ENCODE data around the gene TSSK6. TPM values are rescaled to one million over a fixed set of nuclear protein-coding genes. Genes with fewer than 3 reads are reported as not detected.

TSSK6 gene
- total RNA-seq, 1 experiment from 2014 or later: 3.1 TPM

GRCh38 chr19:19530889-19531288 is 15.5 kb upstream of the TSSK6 start:
- H3K4me1 Mint-ChIP-seq (ENCODE audit: low read depth, unreplicated experiment): peaks cover 10% of the 10 kb centered on the region
- H3K36me3 Mint-ChIP-seq (ENCODE audit: insufficient read depth, unreplicated experiment): peaks cover 21% of the 10 kb centered on the region
- no TSS peak for BruUV-seq (replicated peaks)
- intact Hi-C loops (cut with micrococcal nuclease; ENCODE audit: unreplicated experiment): loop anchor here (10.0 kb wide), 1 partner anchor 424 kb away; no protein-coding TSS in a partner anchor
- H3K27me3 Mint-ChIP-seq (ENCODE audit: unreplicated experiment): no peaks in the 10 kb centered on the region
- no peak overlapping the region for H3K4me3 Mint-ChIP-seq (ENCODE audit: low read depth, unreplicated experiment)
- CTCF ChIA-PET: interaction anchor here (0.6 kb wide), 1 partner anchor 1459 kb away, joined by 8 read pairs; no protein-coding TSS in a partner anchor
- no peak for TF ChIP-seq CTCF (IDR thresholded peaks at IDR 0.05; ENCODE audit: unreplicated experiment)
- peak overlapping the region; percentile 63 for H3K27ac Mint-ChIP-seq (ENCODE audit: unreplicated experiment)
- peaks cover 5% of the 10 kb centered on the region for H3K9me3 Mint-ChIP-seq (ENCODE audit: low read depth, unreplicated experiment)
- DNase-seq: no peak

GRCh38 chr19:19530423-19530804 is 15.1 kb upstream of the TSSK6 start:
- Mint-ChIP-seq H3K27me3 (ENCODE audit: unreplicated experiment) (no peaks in the 10 kb centered on the region), H3K27ac (ENCODE audit: unreplicated experiment) (peak overlapping the region; percentile 63), H3K36me3 (ENCODE audit: insufficient read depth, unreplicated experiment) (peaks cover 20% of the 10 kb centered on the region), H3K4me1 (ENCODE audit: low read depth, unreplicated experiment) (peaks cover 10% of the 10 kb centered on the region), H3K9me3 (ENCODE audit: low read depth, unreplicated experiment) (peaks cover 5% of the 10 kb centered on the region), H3K4me3 (ENCODE audit: low read depth, unreplicated experiment) (no peak overlapping the region)
- CTCF ChIA-PET: no interaction called here
- no peak for TF ChIP-seq CTCF (IDR thresholded peaks at IDR 0.05; ENCODE audit: unreplicated experiment)
- intact Hi-C loops (cut with micrococcal nuclease; ENCODE audit: unreplicated experiment): loop anchor here (10.0 kb wide), 1 partner anchor 424 kb away; no protein-coding TSS in a partner anchor
- no TSS peak for BruUV-seq (replicated peaks)
- no peak for DNase-seq

- intact Hi-C loops (cut with micrococcal nuclease; ENCODE audit: unreplicated experiment): loop anchor here (10.0 kb wide), 1 partner anchor 425 kb away; no protein-coding TSS in a partner anchor
- DNase-seq: no peak
- H3K4me1 Mint-ChIP-seq (ENCODE audit: low read depth, unreplicated experiment): peaks cover 10% of the 10 kb centered on the region
- no TSS peak for BruUV-seq (replicated peaks)
- no peaks in the 10 kb centered on the region for H3K27me3 Mint-ChIP-seq (ENCODE audit: unreplicated experiment)
- no peak for TF ChIP-seq CTCF (IDR thresholded peaks at IDR 0.05; ENCODE audit: unreplicated experiment)
- H3K36me3 Mint-ChIP-seq (ENCODE audit: insufficient read depth, unreplicated experiment): peaks cover 20% of the 10 kb centered on the region
- CTCF ChIA-PET: no interaction called here
- no peak overlapping the region for H3K4me3 Mint-ChIP-seq (ENCODE audit: low read depth, unreplicated experiment)
- H3K9me3 Mint-ChIP-seq (ENCODE audit: low read depth, unreplicated experiment): peaks cover 5% of the 10 kb centered on the region
- no peak overlapping the region for H3K27ac Mint-ChIP-seq (ENCODE audit: unreplicated experiment)
These were observed 14.6 kb upstream of the TSSK6 start for GRCh38 chr19:19529783-19530422.

- CTCF ChIA-PET: no interaction called here
- Mint-ChIP-seq H3K4me3 (ENCODE audit: low read depth, unreplicated experiment) (no peak within 1 kb of the TSS), H3K27ac (ENCODE audit: unreplicated experiment) (no peak within 1 kb of the TSS), H3K9me3 (ENCODE audit: low read depth, unreplicated experiment) (peaks cover under 1% of the 10 kb centered on the region), H3K27me3 (ENCODE audit: unreplicated experiment) (no peaks in the 10 kb centered on the region), H3K4me1 (ENCODE audit: low read depth, unreplicated experiment) (peaks cover 3% of the 10 kb centered on the region), H3K36me3 (ENCODE audit: insufficient read depth, unreplicated experiment) (peaks cover 24% of the 10 kb centered on the region)
- DNase-seq: no peak
- intact Hi-C loops (cut with micrococcal nuclease; ENCODE audit: unreplicated experiment): no loop called here
- TF ChIP-seq CTCF (IDR thresholded peaks at IDR 0.05; ENCODE audit: unreplicated experiment): no peak
- no TSS peak for BruUV-seq (replicated peaks)
These were observed 13.6 kb upstream of the TSSK6 start, which contains the start of gene YJEFN3 for GRCh38 chr19:19528721-19529490. Gene YJEFN3, plus strand, starts transcription at chr19:19528911. Its CDS starts 22 bp downstream, at chr19:19528933.
